NCI-H82 treated with DMSO at 0.1 percent for 48 hours (cell line): ENCODE results near the gene CNNM1.
A peak's percentile ranks its signal among the peaks of the same experiment; 100 is the strongest.

Source experiments
- DNase-seq: peaks from one replicate; lab custom pipeline; 2025; ENCODE audit not compliant: unreplicated experiment; lab: John Stamatoyannopoulos, UW

CNNM1 gene

DNA sequence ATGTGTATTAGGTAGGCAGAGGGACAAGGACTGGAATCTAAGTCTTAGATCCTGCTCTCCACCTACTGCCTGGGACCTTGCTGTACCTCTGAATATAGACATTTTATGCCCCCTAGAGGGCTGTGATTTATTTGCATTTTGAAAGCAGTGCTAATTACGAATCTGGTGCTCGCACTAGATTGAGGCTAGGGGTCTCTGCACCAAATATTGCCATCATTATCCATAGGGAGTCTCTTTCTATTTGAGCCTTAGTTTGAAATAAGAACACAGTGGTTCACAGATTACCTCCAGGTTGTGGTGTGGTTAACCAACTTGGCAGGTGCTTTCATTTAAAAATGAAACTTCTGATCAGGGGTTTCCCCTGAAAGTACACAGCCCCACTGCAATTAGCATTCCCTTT, 41.8 kb downstream of the CNNM1 start:
- DNase-seq, result peak; percentile 1

DNA sequence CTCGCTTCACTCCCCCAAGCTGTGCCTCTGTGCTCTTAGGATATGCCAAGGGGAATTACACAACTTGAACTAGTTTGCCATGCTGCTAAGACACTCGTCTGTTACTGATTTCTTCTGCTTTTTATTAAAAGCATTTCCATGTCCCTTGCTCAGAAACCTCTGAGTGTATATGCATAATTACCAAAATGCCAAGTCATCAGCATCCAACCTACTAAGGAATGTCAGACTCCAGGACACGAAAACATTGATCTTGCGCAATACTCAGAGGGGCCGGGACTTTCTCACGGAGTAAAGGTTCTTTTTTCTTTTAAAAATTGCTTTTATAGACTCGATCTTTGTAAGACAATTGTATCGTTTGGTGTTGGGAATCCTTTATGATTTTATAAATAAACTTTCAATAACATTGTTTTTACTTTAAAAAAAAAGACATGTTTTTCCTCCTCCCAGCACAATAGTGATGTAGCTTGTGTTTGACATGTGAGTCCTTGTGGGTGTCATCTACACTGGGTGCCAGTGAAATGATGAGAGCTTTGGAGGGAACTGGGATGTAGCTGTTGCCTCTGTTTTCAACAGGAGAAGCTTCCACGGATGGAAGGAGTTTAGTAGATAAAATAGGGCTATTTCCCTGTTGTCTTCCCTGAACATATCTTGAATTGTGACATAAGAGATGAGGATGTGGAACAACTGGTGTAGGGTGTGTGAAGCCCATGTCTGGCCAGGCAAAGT, 43.6 kb downstream of the CNNM1 start:
- no peak for DNase-seq

DNA sequence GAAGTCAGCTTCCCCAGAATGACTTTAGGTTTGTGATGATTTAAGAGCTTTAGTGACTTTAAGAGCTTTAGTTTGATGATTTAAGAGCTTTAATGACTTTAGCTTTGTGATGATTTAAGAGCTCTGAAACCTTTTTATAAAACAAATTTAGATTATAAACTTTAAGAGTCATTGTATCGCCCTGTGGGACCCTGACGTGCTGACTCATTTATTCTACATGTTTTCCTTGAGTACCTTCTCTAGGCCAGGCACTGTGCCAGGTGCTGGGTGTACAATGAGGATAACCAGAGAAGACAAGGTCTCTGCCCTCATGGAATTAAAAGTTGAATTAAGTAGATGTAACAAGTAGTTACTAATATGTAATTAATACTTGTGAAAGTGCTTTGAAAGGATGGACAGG, 45.4 kb downstream of the CNNM1 start:
- DNase-seq, result peak; percentile 2

DNA sequence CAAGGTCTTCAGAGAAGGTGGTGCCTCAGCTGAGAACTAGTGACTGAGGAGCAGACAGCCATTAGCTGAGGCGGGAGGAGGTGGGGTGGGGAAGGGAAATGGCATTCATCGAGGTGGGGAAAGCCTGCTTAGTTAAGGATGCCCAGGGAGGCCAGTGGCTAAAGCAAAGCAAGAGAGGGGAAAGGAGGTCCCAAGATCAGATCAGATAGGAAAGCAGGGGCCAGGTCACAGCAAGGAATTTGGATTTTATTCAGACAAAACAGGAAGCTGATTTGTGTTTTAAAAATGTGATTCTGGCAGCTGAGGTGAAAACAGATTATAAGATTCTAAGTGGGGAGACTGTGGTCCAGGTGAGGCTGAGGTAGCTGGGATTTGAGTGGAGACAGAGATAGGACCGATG, 45.8 kb downstream of the CNNM1 start:
- no peak for DNase-seq

DNA sequence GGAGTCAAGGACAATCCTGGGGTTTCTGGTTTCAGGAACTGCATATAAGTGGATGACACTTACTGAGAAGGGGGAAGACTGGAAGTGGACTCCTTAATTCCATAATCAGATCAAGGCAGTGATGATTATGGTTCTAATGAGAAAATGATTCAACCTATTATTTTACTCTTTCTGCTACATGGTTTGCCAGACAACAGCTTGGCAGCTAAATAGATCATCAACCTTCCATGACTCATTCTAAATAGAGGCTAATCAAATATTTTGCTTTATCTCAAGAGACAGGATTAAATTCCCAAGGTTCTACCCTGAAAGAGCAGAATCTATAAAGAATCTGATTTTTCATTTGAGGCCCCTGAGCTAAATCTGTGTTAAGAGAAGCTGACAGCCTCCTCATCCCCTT, 46.3 kb downstream of the CNNM1 start:
- DNase-seq, result peak; percentile 60

DNA sequence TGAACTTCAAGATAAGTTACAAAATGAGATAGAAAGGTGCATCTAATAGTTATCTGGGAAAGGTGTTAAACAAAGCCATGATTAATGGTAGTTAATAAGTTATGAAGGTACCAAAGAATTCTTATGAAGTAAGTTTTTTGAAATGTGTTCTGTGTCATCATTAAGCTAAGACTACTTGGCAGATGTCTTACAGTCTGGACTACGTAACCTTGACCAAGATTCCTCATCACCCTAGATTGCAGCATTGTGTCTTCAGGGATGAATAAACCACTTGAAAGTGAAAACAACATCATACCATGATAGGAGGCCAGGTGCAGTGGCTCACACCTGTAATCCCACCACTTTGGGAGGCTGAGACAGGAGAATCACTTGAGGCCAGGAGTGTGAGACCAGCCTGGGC, 53.0 kb downstream of the CNNM1 start:
- no peak for DNase-seq

DNA sequence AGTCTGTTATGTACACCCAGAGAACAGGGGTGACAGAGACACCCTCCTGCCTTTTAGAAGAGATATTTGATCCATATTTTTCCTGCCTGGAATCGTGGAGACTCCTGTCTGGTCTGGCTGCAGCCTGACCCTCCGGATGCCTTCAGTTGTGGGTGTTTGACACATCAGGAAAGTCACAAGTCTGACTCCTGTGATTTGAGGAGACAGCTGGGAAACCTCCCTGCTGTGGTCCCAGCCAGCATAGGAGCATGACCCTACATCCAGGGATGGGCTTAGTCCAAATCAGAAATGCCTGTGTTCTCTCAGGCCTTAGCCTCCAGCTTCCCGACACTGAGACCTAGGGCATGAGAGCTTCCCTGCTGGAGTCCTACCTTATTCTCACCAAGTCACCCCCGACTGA, 57.9 kb downstream of the CNNM1 start:
- no peak for DNase-seq

DNA sequence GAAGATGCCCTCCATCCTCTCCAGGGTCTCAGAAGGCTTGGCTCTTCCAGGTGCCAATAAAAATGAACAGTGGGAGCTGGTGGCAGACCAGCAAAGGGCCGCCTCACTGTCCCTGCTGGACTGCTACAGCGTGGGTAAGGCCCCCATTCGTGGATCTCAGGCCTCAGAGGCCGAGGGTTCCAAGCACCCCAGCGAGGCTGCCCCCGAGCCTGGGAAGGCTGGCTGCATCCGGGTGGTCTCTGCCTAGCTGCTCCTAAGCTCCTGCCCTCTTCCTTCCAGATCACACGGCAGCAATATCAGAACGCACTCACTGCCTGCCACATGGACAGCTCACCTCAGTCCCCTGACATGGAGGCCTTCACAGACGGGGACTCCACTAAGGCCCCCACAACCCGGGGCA, 58.4 kb downstream of the CNNM1 start:
- no peak for DNase-seq

DNA sequence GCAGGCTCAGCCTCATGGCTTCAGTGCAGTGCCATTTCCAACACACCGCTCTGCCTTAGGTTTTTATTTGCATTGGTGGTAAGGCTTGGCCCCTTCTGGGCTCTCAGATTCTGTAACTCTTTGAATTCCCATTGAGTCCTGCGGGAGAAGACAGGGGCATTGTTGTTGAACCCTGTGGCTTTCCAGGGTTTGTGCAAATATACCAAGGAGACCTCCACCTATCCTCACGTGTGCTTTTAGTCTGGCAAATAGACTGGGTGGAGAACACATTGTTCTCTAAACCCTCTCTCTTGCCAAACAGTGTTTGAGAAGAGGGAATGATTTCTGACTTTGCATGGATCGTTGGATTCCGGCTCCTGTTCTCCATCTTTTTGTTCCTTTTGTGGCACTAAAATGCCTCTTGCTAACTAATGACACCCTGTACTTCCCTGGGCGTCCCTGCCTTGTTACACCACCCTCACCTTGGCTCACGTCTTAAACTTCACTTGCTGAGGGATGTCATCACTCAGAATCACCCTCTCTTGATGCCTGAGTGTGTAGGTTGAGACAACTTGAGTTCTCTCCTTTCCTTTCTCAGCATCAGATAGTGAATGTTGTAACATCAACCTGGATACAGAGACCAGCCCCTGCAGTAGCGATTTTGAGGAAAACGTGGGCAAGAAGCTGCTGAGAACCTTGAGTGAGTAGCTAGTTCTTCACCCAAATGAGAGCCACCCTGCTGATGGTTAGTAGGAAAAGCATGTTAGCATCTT, 60.7 kb downstream of the CNNM1 start:
- DNase-seq, result no peak

DNA sequence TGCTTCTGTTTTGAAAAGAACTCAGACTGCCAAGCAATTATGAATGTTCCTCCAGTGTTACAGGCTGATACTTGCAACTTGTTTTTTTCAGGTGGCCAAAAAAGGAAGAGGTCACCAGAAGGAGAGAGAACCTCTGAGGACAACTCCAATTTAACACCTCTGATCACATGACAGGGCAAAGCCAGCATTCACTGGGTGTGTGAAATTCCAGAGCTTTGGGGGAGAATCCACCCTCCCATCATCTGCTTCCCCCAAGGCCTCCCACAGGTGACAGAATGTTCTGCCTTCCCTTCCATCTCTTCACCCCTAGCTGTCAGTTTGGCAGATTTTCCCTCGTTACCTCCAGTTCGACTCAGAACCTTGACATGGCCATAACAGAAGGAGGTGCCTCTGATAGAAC, 62.2 kb downstream of the CNNM1 start:
- no peak for DNase-seq

DNA sequence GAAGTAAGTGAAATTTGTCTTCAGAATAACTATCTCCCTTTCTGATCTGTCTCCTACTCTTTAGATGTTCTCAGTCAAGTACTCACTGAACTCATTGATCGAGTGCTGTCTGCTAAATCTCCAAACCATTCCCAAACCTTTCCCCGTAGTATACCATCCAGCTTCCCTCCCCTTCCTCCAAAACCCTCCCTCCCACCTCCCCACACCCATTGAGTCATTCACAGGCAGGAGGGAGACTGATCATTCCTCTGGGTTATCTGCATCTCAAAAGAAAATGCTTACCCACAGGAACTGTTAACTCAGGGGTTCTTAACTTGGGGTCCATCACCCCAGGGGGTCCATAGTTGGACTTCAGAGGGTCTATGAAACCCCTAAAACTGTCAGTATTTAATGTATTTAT, 63.9 kb downstream of the CNNM1 start:
- DNase-seq, result no peak

DNA sequence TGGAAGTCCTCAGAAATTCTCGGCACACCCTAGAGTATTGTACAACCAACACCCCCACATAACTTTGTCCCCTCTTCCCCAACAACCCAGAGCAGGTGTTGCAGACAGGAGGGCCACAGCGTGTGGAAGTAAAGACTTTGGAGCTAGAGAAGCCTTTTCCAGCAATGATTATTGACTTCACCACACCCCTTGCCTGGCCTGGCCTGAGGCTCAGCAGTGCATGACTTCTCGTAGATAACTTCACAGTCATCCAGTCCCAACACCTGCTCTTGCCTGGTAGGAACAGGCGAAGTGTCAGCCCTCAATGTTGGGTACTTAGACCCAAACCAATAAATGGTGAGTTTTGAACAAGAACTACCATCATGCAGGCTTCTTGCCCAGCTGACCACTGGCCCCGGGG, 64.5 kb downstream of the CNNM1 start:
- DNase-seq, result no peak

DNA sequence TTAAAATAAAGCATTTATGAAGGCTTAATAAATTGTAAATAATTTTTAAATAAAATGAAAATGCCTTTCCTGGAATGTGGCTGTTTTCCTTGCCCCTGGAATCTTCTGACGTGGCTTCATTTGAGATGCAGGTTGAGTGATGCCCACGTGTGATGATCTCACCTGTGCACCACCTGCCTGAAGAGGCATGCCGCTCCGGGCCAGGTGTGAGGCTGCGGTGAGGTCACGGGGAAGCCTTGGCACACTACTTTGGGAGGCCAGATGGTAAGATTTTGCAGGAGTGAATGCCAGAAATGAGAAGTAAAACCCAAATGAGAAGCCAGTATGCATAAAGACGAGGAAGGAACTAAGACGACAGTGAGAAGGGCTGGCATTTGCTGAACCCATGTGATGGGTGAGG, 65.1 kb downstream of the CNNM1 start:
- DNase-seq, result no peak

DNA sequence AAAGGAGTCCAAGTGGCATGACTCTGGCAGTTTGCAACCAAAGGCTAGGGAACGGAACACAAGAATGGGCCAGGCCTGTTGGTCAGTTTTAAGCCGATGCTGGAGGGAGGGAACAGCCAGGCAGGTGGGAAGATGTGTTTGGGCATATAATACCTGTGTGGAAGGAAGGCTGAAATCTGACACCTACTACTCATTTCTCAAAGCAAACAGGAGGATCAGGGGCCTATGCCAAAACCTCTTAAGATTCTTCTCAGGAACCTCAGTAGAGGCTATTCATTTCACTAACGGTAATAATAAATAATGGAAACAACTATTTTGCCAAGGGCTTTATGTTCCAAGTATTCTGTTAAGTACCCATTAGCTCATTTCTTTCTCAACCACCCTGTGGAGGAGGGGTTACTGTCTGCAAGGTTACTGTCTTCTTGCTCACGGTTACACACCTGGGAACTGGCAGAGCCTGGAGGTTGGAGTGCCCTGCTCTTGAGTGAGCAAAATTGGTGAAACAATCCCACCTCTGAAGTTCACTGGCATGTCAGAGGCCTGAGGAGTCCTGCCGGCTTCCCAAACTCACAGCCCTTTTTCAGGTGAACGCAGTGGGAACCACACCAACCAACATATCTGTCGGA, 65.7 kb downstream of the CNNM1 start:
- DNase-seq, result no peak

DNA sequence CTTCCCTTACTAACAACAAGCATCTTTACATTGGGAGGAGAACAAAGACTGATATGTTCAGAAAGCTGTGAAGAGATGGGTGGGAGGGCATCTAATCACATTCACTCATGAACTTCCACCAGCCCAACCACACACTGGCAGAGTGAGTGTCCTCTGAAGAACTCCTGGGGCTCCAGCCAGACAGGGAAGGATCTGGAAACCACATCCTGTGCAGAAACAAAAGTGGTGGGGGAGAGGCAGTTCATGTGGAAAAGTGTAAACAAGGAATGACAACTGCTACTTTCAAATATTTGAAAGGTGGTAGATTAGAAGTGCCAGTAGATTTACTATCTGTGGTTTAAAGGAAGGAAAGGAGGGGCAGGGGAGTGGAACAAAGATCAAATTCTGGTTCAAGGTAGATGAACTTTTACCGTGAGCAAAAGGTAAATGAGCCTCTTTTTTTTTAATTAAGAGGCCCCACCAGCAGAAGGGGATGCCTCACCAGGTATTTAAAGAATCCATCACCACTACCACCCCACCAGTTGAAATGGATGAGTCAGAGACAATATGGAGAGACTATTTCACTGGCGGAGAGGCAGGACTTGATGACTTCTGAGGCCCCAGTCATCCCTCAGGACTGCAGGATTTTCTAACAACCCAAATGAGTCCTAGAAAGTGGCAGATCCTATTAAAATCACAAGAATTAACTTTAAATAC, 66.7 kb downstream of the CNNM1 start:
- no peak for DNase-seq

DNA sequence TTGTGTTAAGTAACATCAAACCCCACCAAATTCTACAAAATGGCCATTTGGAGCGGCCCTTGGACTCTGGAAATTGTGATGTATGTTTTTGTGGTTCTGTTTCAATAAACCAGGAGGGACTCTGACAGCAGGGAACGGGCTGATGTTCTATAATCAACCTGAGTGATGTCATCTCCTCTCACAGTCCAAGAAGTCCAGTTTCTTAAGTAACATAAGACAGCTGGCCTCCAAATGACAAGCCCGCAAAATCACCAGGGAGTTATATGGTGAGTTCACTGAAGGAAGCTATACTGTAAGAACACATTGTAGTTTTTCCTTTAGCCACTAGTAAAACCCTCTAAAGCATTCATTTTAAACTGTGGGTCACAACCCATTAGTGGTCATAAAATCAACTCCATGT, 67.3 kb downstream of the CNNM1 start:
- DNase-seq, result no peak

DNA sequence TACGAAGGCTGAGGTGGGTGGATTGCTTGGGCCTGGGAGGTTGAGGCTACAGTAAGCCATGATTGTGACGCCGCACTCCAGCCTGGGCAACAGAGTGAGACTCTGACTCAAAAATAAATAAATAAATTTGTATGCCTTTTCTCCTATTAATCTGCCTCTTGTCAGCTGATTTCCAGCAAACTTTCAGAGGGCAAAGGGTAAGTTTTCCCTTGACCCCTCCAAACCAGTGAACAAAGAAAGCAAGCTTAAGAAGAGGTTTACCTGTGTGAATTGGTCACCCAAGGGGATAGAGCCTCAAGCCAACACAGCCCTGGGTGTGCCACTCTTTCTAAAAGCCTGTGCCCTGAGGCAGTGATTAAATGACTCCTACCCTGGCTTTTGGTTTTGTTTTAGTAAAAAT, 70.5 kb downstream of the CNNM1 start:
- no peak for DNase-seq

DNA sequence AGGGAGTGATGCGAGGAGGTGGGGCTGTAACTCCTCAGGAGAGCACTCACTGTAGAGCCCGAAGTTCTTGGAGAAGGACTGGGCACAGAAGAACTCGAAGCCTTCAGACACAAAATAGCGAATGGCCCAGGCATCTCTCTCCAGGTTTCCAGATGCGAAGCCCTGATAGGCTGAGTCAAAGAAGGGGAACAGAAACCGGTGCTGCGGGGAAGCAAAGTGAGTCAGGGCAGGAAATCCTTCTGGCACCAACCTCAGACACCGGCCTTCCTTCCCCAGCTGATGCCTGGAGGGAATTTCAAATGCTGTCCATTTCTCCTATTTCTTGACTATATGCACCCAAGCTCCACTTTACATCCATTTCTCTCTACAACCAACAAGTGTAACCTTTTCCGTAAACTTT, 74.5 kb downstream of the CNNM1 start:
- no peak for DNase-seq

DNA sequence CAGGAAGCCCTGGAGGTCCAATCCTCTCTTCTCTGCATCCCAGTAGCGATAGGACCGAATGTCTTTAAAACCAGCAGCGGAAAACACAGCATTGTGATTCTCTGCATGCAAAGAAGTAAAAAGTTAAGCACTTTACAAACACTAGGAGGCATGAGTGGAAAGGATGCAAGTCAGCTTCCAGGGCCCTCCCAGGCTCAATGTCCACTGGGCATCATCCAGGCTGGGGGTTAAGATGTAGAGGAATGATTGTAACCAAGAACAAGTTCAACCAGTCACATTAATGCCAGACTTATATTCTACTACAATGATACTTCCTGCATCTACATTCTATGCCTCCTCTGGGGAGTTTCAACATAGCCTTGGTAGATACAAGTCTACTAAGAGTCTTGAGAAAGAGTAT, 77.0 kb downstream of the CNNM1 start:
- no peak for DNase-seq

DNA sequence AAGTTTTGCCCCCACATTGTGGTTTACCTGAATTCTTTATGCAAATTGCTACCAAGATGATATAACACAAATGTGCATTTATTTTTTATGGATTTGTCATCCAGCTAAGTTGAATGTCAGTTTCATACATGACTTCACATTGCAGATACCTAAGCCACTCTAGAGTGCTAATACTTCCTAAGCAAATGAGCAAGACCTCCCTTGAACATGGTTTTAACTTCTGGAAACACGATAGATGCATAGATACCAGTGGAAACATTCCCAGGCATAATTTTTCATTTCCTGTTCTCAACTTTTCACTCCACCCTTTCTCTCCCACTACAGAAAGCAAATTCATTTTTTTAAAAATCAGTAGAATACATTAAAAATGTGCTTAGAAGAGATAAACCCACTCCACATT, 81.0 kb downstream of the CNNM1 start:
- no peak for DNase-seq

DNA sequence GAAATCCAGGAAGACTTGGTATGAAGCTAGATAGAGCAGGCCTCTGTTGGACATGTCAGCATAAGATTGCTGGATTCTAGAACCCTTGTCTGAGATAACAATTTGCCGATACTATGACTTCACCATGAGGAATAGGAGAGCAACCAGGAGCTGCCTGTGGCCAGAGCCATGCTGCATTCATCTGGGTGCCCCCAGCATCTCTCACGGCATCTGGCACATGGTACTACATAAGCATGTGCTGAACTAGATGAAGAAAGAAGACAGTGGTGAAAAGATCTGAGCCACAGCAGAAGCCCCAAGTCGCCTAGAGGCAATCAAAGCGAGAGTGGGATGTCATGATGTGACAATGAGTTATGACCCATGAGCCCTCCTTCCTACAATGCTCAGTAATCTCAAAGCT, 81.7 kb downstream of the CNNM1 start:
- no peak for DNase-seq

DNA sequence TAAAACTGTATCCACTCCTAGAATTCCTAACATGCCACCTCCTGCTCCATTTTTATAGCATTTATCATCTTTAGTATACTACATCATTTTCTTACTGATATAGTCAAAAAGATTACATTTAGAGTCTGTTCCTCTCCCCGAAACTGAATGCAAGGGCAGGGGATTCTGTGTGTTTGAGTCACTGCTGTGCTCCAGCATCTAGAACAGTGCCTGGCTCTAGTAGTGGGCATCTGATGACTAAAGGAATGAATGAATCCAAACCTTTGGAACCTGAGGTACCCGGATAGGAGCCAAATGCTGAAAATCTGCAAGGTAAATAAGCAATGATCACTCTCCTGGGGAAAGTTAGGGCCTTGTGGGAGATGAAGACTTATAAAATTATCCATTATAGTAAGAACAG, 82.4 kb downstream of the CNNM1 start:
- no peak for DNase-seq
